K562 (cell line): ENCODE results near the gene EVA1B. TPM values are rescaled to one million over a fixed set of nuclear protein-coding genes. Genes with fewer than 3 reads are reported as not detected.

ENCODE experiments used
- ADNP ChIP-seq: fragments of 200-800 bp; sonication (Bioruptor generic); IDR thresholded peaks from 2 replicates; pipeline ENCODE4 v1.6.1; 2016; ENCODE audit warnings: missing genetic modification characterization, missing compliant biosample characterization
- ARID2 ChIP-seq: fragments of 450-650 bp; IDR thresholded peaks from 2 replicates; pipeline ENCODE4 v1.6.1; 2017; ENCODE audit warnings: antibody characterized with exemption, mild to moderate bottlenecking
- BCOR ChIP-seq: fragments of 450-650 bp; IDR thresholded peaks from 2 replicates; pipeline ENCODE4 v1.6.1; 2016
- CHD4 ChIP-seq: fragments of 200-600 bp; sonication (generic); IDR thresholded peaks from 3 replicates; pipeline ENCODE4 v1.6.1; 2012; ENCODE audit warnings: low read depth, mild to moderate bottlenecking, mixed read lengths, low read length, inconsistent platforms; ENCODE audit not compliant: insufficient read depth, insufficient replicate concordance, poor library complexity, severe bottlenecking
- ETV5 ChIP-seq: sonication (generic); formaldehyde crosslinking; IDR thresholded peaks from 2 replicates; pipeline ENCODE4 v1.4.0; 2020; ENCODE audit warnings: low read depth, mild to moderate bottlenecking, missing genetic modification reagents
- FOXK2 ChIP-seq, 2 experiments: fragments of 450-650 bp; IDR thresholded peaks in 1 of 2; conservative IDR thresholded peaks in 1 of 2; 2 replicates each; pipeline ENCODE4 v1.6.1; 2016; ENCODE audit warnings: low read depth in 2 of 2, mild to moderate bottlenecking in 1 of 2
- HLTF ChIP-seq: fragments of 450-650 bp; IDR thresholded peaks from 2 replicates; pipeline ENCODE4 v1.6.1; 2016
- LARP7 ChIP-seq: fragments of 450-650 bp; IDR thresholded peaks from 2 replicates; pipeline ENCODE4 v1.6.1; 2016
- MBD2 ChIP-seq: sonication (generic); IDR thresholded peaks from 2 replicates; pipeline ENCODE4 v1.6.1; 2016; ENCODE audit warnings: low read depth, borderline replicate concordance
- MECOM ChIP-seq: fragments of 250-450 bp; sonication (Bioruptor Pico); IDR thresholded peaks from 2 replicates; pipeline ENCODE4 v1.8.0; 2022; ENCODE audit warnings: inconsistent platforms
- MEF2D ChIP-seq: conservative IDR thresholded peaks from 2 replicates; pipeline ENCODE4 v1.6.1; 2016; ENCODE audit warnings: low read depth, missing genetic modification characterization, missing compliant biosample characterization
- NFRKB ChIP-seq: fragments of 450-650 bp; IDR thresholded peaks from 2 replicates; pipeline ENCODE4 v1.6.1; 2016; ENCODE audit warnings: low read depth
- NFXL1 ChIP-seq: fragments of 450-650 bp; formaldehyde crosslinking; IDR thresholded peaks from 2 replicates; pipeline ENCODE4 v1.4.0; 2021; ENCODE audit warnings: mild to moderate bottlenecking
- POLR2AphosphoS2 ChIP-seq: IDR thresholded peaks from 2 replicates; pipeline ENCODE4 v1.6.1; 2012; ENCODE audit warnings: low read length, improper control_type of control experiment
- PRPF4 ChIP-seq: fragments of 200-400 bp; formaldehyde crosslinking; IDR thresholded peaks from one replicate; pipeline ENCODE4 v1.6.1; 2017; ENCODE audit warnings: low read length, low read depth, mild to moderate bottlenecking; ENCODE audit not compliant: insufficient read depth, poor library complexity, severe bottlenecking
- PYGO2 ChIP-seq: fragments of 450-650 bp; IDR thresholded peaks from 2 replicates; pipeline ENCODE4 v1.6.1; 2016; ENCODE audit warnings: mild to moderate bottlenecking, missing genetic modification characterization, moderate library complexity, missing compliant biosample characterization
- SETDB1 ChIP-seq: IDR thresholded peaks from one replicate; pipeline ENCODE4 v1.6.1; 2012; ENCODE audit warnings: low read length, control low read depth, inconsistent platforms
- SOX6 ChIP-seq: fragments of 450-650 bp; IDR thresholded peaks from 2 replicates; pipeline ENCODE4 v1.6.1; 2014; ENCODE audit warnings: mild to moderate bottlenecking
- ZNF398 ChIP-seq: fragments of 250-450 bp; sonication (Bioruptor Pico); IDR thresholded peaks from 2 replicates; pipeline ENCODE4 v1.8.0; 2021; ENCODE audit warnings: moderate library complexity, mild to moderate bottlenecking, inconsistent platforms
- ZNF507 ChIP-seq: conservative IDR thresholded peaks from 2 replicates; pipeline ENCODE4 v1.6.1; 2017; ENCODE audit warnings: missing genetic modification characterization, missing compliant biosample characterization
- polyA plus RNA-seq, 8 experiments: library from polyadenylated mRNA; depleted of rRNA in 4 of 8; stranded (reverse) in 5 of 8; unstranded in 3 of 8; fragments of >200 nt; fragmentation: Nextera tagmentation in 2 of 8; fragmentation: Illumina TruSeq in 1 of 8; extraction: Ambion mirVana in 2 of 8; extraction: Trizol in 1 of 8; gene quantifications; 2 replicates each; pipeline versions ENCODE4 v1.2.1 to v1.2.3, GENCODE V29; 2011 to 2014; ENCODE audit warnings: inconsistent platforms in 1 of 8, missing spikeins in 1 of 8
- total RNA-seq, 7 experiments: library from RNA; depleted of rRNA in 6 of 7; stranded (reverse); fragments of >200 nt in 6 of 7; fragmentation: Illumina TruSeq in 2 of 7; extraction: Trizol in 2 of 7; gene quantifications; 2 replicates each; pipeline versions ENCODE4 v1.2.1 to v1.2.3, GENCODE V29; 2011 to 2021; ENCODE audit warnings: low replicate concordance in 1 of 7
- TF ChIP-seq, protein P1 (sequence below): fragments of 450-650 bp; IDR thresholded peaks from 2 replicates; pipeline ENCODE4 v1.6.1; 2016; ENCODE audit warnings: borderline replicate concordance
- TF ChIP-seq, protein P2 (sequence below): fragments of 250-450 bp; sonication (Bioruptor Pico); IDR thresholded peaks from 2 replicates; pipeline ENCODE4 v1.8.0; 2022; ENCODE audit warnings: inconsistent platforms, mild to moderate bottlenecking, moderate library complexity, borderline replicate concordance
- TF ChIP-seq, protein P3 (sequence below): IDR thresholded peaks from 2 replicates; pipeline ENCODE4 v1.6.1; 2011; ENCODE audit not compliant: insufficient read length; ENCODE audit errors: extremely low read depth
- TF ChIP-seq, protein P4 (sequence below): fragments of 450-650 bp; formaldehyde crosslinking; IDR thresholded peaks from 2 replicates; pipeline ENCODE4 v1.4.0; 2022; ENCODE audit warnings: mild to moderate bottlenecking, moderate library complexity

EVA1B gene
- total and polyA plus RNA-seq, 9 of the 15 experiments (the other 6 are each of a cell fraction or from before 2014, with no cell fraction given): 0.08 to 65.7 (median 2.4) TPM

- TF ChIP-seq, protein P1, sequence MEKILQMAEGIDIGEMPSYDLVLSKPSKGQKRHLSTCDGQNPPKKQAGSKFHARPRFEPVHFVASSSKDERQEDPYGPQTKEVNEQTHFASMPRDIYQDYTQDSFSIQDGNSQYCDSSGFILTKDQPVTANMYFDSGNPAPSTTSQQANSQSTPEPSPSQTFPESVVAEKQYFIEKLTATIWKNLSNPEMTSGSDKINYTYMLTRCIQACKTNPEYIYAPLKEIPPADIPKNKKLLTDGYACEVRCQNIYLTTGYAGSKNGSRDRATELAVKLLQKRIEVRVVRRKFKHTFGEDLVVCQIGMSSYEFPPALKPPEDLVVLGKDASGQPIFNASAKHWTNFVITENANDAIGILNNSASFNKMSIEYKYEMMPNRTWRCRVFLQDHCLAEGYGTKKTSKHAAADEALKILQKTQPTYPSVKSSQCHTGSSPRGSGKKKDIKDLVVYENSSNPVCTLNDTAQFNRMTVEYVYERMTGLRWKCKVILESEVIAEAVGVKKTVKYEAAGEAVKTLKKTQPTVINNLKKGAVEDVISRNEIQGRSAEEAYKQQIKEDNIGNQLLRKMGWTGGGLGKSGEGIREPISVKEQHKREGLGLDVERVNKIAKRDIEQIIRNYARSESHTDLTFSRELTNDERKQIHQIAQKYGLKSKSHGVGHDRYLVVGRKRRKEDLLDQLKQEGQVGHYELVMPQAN: no peak
- no peak for TF ChIP-seq CHD4
- peak; percentile 12; the same call in 1 of the 2 replicates for TF ChIP-seq ETV5 (CRISPR knock-in tag)
- no peak for TF ChIP-seq ZNF507 (tag)
- TF ChIP-seq MECOM (CRISPR knock-in tag): no peak
- TF ChIP-seq, protein P2, sequence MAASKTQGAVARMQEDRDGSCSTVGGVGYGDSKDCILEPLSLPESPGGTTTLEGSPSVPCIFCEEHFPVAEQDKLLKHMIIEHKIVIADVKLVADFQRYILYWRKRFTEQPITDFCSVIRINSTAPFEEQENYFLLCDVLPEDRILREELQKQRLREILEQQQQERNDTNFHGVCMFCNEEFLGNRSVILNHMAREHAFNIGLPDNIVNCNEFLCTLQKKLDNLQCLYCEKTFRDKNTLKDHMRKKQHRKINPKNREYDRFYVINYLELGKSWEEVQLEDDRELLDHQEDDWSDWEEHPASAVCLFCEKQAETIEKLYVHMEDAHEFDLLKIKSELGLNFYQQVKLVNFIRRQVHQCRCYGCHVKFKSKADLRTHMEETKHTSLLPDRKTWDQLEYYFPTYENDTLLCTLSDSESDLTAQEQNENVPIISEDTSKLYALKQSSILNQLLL (CRISPR knock-in tag): no peak
- TF ChIP-seq, protein P3, sequence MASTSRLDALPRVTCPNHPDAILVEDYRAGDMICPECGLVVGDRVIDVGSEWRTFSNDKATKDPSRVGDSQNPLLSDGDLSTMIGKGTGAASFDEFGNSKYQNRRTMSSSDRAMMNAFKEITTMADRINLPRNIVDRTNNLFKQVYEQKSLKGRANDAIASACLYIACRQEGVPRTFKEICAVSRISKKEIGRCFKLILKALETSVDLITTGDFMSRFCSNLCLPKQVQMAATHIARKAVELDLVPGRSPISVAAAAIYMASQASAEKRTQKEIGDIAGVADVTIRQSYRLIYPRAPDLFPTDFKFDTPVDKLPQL: no peak
- no peak for TF ChIP-seq NFXL1 (CRISPR knock-in tag)
- TF ChIP-seq PYGO2 (tag): no peak
- peak; percentile 20; the same call in 1 of the 2 replicates for TF ChIP-seq MBD2
- no peak for TF ChIP-seq NFRKB
- TF ChIP-seq, protein P4, sequence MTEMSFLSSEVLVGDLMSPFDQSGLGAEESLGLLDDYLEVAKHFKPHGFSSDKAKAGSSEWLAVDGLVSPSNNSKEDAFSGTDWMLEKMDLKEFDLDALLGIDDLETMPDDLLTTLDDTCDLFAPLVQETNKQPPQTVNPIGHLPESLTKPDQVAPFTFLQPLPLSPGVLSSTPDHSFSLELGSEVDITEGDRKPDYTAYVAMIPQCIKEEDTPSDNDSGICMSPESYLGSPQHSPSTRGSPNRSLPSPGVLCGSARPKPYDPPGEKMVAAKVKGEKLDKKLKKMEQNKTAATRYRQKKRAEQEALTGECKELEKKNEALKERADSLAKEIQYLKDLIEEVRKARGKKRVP (CRISPR knock-in tag): peak; percentile 61; the same call in 1 of the 2 replicates
- TF ChIP-seq MEF2D (tag): no peak
- TF ChIP-seq PRPF4: no peak
- no peak for TF ChIP-seq FOXK2 (conservative IDR thresholded peaks at IDR 0.05 in 1 of 2, IDR thresholded peaks at IDR 0.05 in 1 of 2; ENCODE audit: low read depth in 2 of 2)
- no peak for TF ChIP-seq LARP7
- no peak for TF ChIP-seq ADNP (tag)
- no peak for TF ChIP-seq HLTF
- no peak for TF ChIP-seq POLR2AphosphoS2
- no peak for TF ChIP-seq SOX6
- no peak for TF ChIP-seq ZNF398 (CRISPR knock-in tag)
- TF ChIP-seq BCOR: no peak
- TF ChIP-seq ARID2: no peak
- TF ChIP-seq SETDB1: no peak
These were observed 49.2 kb upstream of the EVA1B start (continued) for GRCh38 chr1:36372617-36373016.
